IMR-90 (cell line): ENCODE data around the gene SUGP2. TPM values are rescaled to one million over a fixed set of nuclear protein-coding genes. Genes with fewer than 3 reads are reported as not detected.

Source experiments
- ATAC-seq: fragments of 200-7000 bp; cut with Tn5 transposase; 2 replicates; pipeline ENCODE4 v1.9.1; 2020; ENCODE audit warnings: low read depth, mild to moderate bottlenecking, moderate library complexity
- BruUV-seq: library from RNA; stranded (reverse); fragments of 400-500 nt; replicated peaks from 2 replicates; lab custom pipeline; 2021; lab: Mats Ljungman, UMichigan
- CTCF ChIA-PET: fragments of 300-600 bp; formaldehyde crosslinking; extraction: SDS; loops from one replicate; lab custom pipeline; 2021; ENCODE audit warnings: antibody characterized with exemption; lab: Yijun Ruan, JAX
- POLR2A ChIA-PET: fragments of 300-600 bp; sonication (Branson Sonifier 250); formaldehyde crosslinking; loops from one replicate; lab custom pipeline; 2022; ENCODE audit warnings: antibody characterized with exemption; ENCODE audit not compliant: unreplicated experiment; lab: Charles Lee
- DNase-seq: peaks from one replicate; pipeline ENCODE4 v3.0.0; 2013
- H2AFZ ChIP-seq: replicated peaks from 2 replicates; pipeline ENCODE3; 2013; ENCODE audit warnings: low read length, mild to moderate bottlenecking; ENCODE audit not compliant: poor library complexity
- H2AK5ac ChIP-seq: 2 replicates; pipeline ENCODE4 v1.6.1; 2013; ENCODE audit warnings: low read depth, low read length, inconsistent platforms
- H2AK9ac ChIP-seq: replicated peaks from 2 replicates; pipeline ENCODE3; 2013; ENCODE audit warnings: mild to moderate bottlenecking, low read depth, low read length, moderate library complexity; ENCODE audit not compliant: poor library complexity
- H2BK120ac ChIP-seq: 2 replicates; pipeline ENCODE4 v1.6.1; 2013; ENCODE audit warnings: low read depth, low read length, inconsistent platforms
- H2BK15ac ChIP-seq: 3 replicates; pipeline ENCODE4 v1.6.1; 2013; ENCODE audit warnings: low read depth, low read length, inconsistent platforms
- H2BK20ac ChIP-seq: 2 replicates; pipeline ENCODE4 v1.6.1; 2013; ENCODE audit warnings: low read depth, mild to moderate bottlenecking, inconsistent platforms, low read length, moderate library complexity
- H2BK5ac ChIP-seq: 2 replicates; pipeline ENCODE4 v1.6.1; 2013; ENCODE audit warnings: mild to moderate bottlenecking, low read depth, low read length, inconsistent platforms; ENCODE audit not compliant: poor library complexity, severe bottlenecking
- H3K14ac ChIP-seq: replicated peaks from 2 replicates; pipeline ENCODE4 v1.6.1; 2013; ENCODE audit warnings: low read depth, low read length, inconsistent platforms
- H3K18ac ChIP-seq: 2 replicates; pipeline ENCODE4 v1.6.1; 2013; ENCODE audit warnings: low read depth, low read length, control low read depth
- H3K23ac ChIP-seq: 2 replicates; pipeline ENCODE4 v1.6.1; 2013; ENCODE audit warnings: low read depth, low read length, inconsistent platforms
- H3K27ac ChIP-seq: 2 replicates; pipeline ENCODE4 v1.5.1; 2013; ENCODE audit warnings: mild to moderate bottlenecking, control low read depth, low read length; ENCODE audit not compliant: insufficient read depth
- H3K27me3 ChIP-seq: 2 replicates; pipeline ENCODE4 v1.6.1; 2013; ENCODE audit warnings: low read length; ENCODE audit not compliant: control insufficient read depth, insufficient read depth
- H3K36me3 ChIP-seq: 2 replicates; pipeline ENCODE4 v1.6.1; 2013; ENCODE audit warnings: low read length, mixed read lengths; ENCODE audit not compliant: control insufficient read depth, insufficient read depth
- H3K4ac ChIP-seq: 2 replicates; pipeline ENCODE4 v1.6.1; 2013; ENCODE audit warnings: low read depth, low read length, inconsistent platforms
- H3K4me1 ChIP-seq: 2 replicates; pipeline ENCODE4 v1.6.1; 2013; ENCODE audit warnings: low read length, mixed read lengths; ENCODE audit not compliant: control insufficient read depth, insufficient read depth
- H3K4me2 ChIP-seq: 2 replicates; pipeline ENCODE4 v1.6.1; 2013; ENCODE audit warnings: low read depth, mild to moderate bottlenecking, control low read depth, low read length, moderate library complexity
- H3K4me3 ChIP-seq: 2 replicates; pipeline ENCODE4 v1.5.1; 2013; ENCODE audit warnings: low read depth, mild to moderate bottlenecking, control low read depth, low read length, moderate library complexity; ENCODE audit not compliant: insufficient read depth
- H3K56ac ChIP-seq: 2 replicates; pipeline ENCODE4 v1.6.1; 2013; ENCODE audit warnings: low read length, inconsistent platforms; ENCODE audit not compliant: insufficient read depth; ENCODE audit errors: extremely low read depth
- H3K79me1 ChIP-seq, 2 experiments: 2 replicates each; pipeline ENCODE4 v1.6.1; 2013; ENCODE audit warnings: low read length in 2 of 2, inconsistent platforms in 1 of 2, low read depth in 1 of 2
- H3K9ac ChIP-seq: 2 replicates; pipeline ENCODE4 v1.6.1; 2013; ENCODE audit warnings: low read depth, low read length, control low read depth
- H3K9me1 ChIP-seq: 2 replicates; pipeline ENCODE4 v1.6.1; 2013; ENCODE audit warnings: low read length, inconsistent platforms; ENCODE audit not compliant: insufficient read depth
- H3K9me3 ChIP-seq: 2 replicates; pipeline ENCODE4 v1.6.1; 2013; ENCODE audit warnings: low read length; ENCODE audit not compliant: control insufficient read depth, insufficient read depth
- H4K20me1 ChIP-seq: 2 replicates; pipeline ENCODE4 v1.6.1; 2013; ENCODE audit warnings: low read length, inconsistent platforms; ENCODE audit not compliant: insufficient read depth
- H4K5ac ChIP-seq: 2 replicates; pipeline ENCODE4 v1.6.1; 2013; ENCODE audit warnings: mild to moderate bottlenecking, low read depth, low read length, control low read depth
- H4K8ac ChIP-seq, 2 experiments: 2 replicates each; pipeline ENCODE4 v1.6.1; 2013; ENCODE audit warnings: low read depth in 2 of 2, low read length in 2 of 2, control low read depth in 1 of 2, inconsistent platforms in 1 of 2
- H4K91ac ChIP-seq: 2 replicates; pipeline ENCODE4 v1.6.1; 2013; ENCODE audit warnings: low read depth, low read length, inconsistent platforms; ENCODE audit not compliant: insufficient read depth
- BHLHE40 ChIP-seq: fragments of 150-350 bp; IDR thresholded peaks from 2 replicates; pipeline ENCODE4 v1.6.1; 2016; ENCODE audit warnings: mild to moderate bottlenecking, low read depth, low read length
- FOS ChIP-seq: fragments of 150-350 bp; IDR thresholded peaks from 2 replicates; pipeline ENCODE4 v1.6.1; 2016; ENCODE audit warnings: low read depth, low read length
- MAZ ChIP-seq: IDR thresholded peaks from 2 replicates; pipeline ENCODE4 v1.6.1; 2012; ENCODE audit warnings: low read depth, mild to moderate bottlenecking, low read length, improper control_type of control experiment, moderate library complexity, borderline replicate concordance
- MXI1 ChIP-seq: IDR thresholded peaks from 2 replicates; pipeline ENCODE4 v1.6.1; 2012; ENCODE audit warnings: low read depth, mild to moderate bottlenecking, low read length, moderate library complexity, borderline replicate concordance
- RAD21 ChIP-seq: IDR thresholded peaks from 2 replicates; pipeline ENCODE4 v1.6.1; 2012; ENCODE audit warnings: low read length, improper control_type of control experiment
- USF2 ChIP-seq: fragments of 150-350 bp; IDR thresholded peaks from 2 replicates; pipeline ENCODE4 v1.6.1; 2017; ENCODE audit warnings: mild to moderate bottlenecking, antibody characterized with exemption, low read length, low read depth
- WGBS, 2 experiments: methylation state at CpG; one replicate each; pipeline versions ENCODE4 v1.1.5 to v1.1.7; 2013; ENCODE audit warnings: missing lambda C conversion rate in 2 of 2; ENCODE audit not compliant: insufficient read length in 1 of 2; ENCODE audit errors: extremely low coverage in 2 of 2; 5-methylcytosine and 5-hydroxymethylcytosine counted together
- dilution Hi-C: fragments of 300-500 bp; cut with HindIII; formaldehyde crosslinking; loops from one replicate; pipeline ENCODE4 v1.14.3; 2018; ENCODE audit warnings: low sequenced_read_pairs; ENCODE audit not compliant: unreplicated experiment
- in situ Hi-C: fragments of 300-500 bp; cut with MboI; formaldehyde crosslinking; loops from 3 replicates; pipeline ENCODE4 v1.14.3; 2019; ENCODE audit warnings: low sequenced_read_pairs, inconsistent platforms, mixed read lengths
- intact Hi-C: fragments of 100-400 bp; cut with micrococcal nuclease; formaldehyde crosslinking; loops from 2 replicates; pipeline ENCODE4 v1.10.0; 2022
- polyA plus RNA-seq, 3 experiments: library from polyadenylated mRNA; depleted of rRNA; stranded (reverse); fragments of >200 nt; gene quantifications; 2 replicates each; pipeline ENCODE4 v1.2.3, GENCODE V29; 2012; ENCODE audit warnings: low replicate concordance in 1 of 3
- total RNA-seq: library from RNA; depleted of rRNA; stranded (reverse); fragments of >200 nt; gene quantifications from 2 replicates; pipeline ENCODE4 v1.2.3, GENCODE V29; 2012

SUGP2 gene
- total and polyA plus RNA-seq, 2 of the 4 experiments (the other 2 are of a cell fraction), result 25.8 to 69.2 TPM

- H3K9me1 ChIP-seq, result no peaks in the 10 kb centered on the region
- H3K36me3 ChIP-seq, result no peaks in the 10 kb centered on the region
- H3K4ac ChIP-seq, result no peak overlapping the region
- H2AFZ ChIP-seq, result no peak overlapping the region
- H3K9ac ChIP-seq, result no peak overlapping the region
- no peak overlapping the region for H4K5ac ChIP-seq
- no TSS peak for BruUV-seq
- no peak overlapping the region for H4K91ac ChIP-seq
- TF ChIP-seq MXI1 (no peak), FOS (no peak), MAZ (no peak), RAD21 (no peak), USF2 (no peak), BHLHE40 (no peak)
- peaks cover 3% of the 10 kb centered on the region for H3K4me1 ChIP-seq
- H3K14ac ChIP-seq, result no peak overlapping the region
- DNase-seq (no peak), ATAC-seq (no peak)
- H3K18ac ChIP-seq, result no peak overlapping the region
- H2BK120ac ChIP-seq, result no peak overlapping the region
- POLR2A ChIA-PET, result no interaction called here
- H3K27ac ChIP-seq, result no peak overlapping the region
- dilution Hi-C loops, result no loop called here
- CTCF ChIA-PET, result no interaction called here
- no peak overlapping the region for H3K4me3 ChIP-seq
- no peak overlapping the region for H2AK9ac ChIP-seq
- no peak overlapping the region for H4K8ac ChIP-seq
- in situ Hi-C loops, result no loop called here
- H2BK5ac ChIP-seq, result no peak overlapping the region
- intact Hi-C loops, result no loop called here
- H4K20me1 ChIP-seq, result no peaks in the 10 kb centered on the region
- H2BK15ac ChIP-seq, result no peak overlapping the region
- H3K23ac ChIP-seq, result no peak overlapping the region
- H3K9me3 ChIP-seq, result no peaks in the 10 kb centered on the region
- H3K56ac ChIP-seq, result no peak overlapping the region
- H3K4me2 ChIP-seq, result no peak overlapping the region
- H3K27me3 ChIP-seq, result peaks cover 9% of the 10 kb centered on the region; the same call in 1 of the 2 replicates
- no peak overlapping the region for H2BK20ac ChIP-seq
- WGBS, 2 experiments, result 100% methylated on average over 2 of the region's 9 CpGs; no CpG with 5 or more reads in 1 of the 2 experiments
- no peaks in the 10 kb centered on the region for H3K79me1 ChIP-seq
- H2AK5ac ChIP-seq, result no peak overlapping the region
These were observed 69.2 kb downstream of the SUGP2 start for GRCh38 chr19:18964121-18964520.
